ENCODE data around the gene NPAS3. TPM values are rescaled to one million over a fixed set of nuclear protein-coding genes. Genes with fewer than 3 reads are reported as not detected.

Gene NPAS3
- total and polyA plus RNA-seq, 4 donors = 0.07 to 0.09 (median 0.08) TPM; not detected in 1

- no peak for TF ChIP-seq ZBTB33 (IDR thresholded peaks at IDR 0.05)
- TF ChIP-seq RAD21 (IDR thresholded peaks at IDR 0.05) = no peak
Measured at GRCh38 chr14:33009673-33010072, 71.0 kb downstream of the NPAS3 start (continued).

- Histone ChIP-seq H3K9me3 (ENCODE audit: control insufficient read depth in 4 of 4, low read length in 3 of 4) (no peaks in the 10 kb centered on the region), H3K9ac (ENCODE audit: low read depth in 1 of 2, low read length in 2 of 2) (no peak overlapping the region), H3K4me3 (ENCODE audit: low read depth in 1 of 3, low read length in 3 of 3) (no peak overlapping the region), H3K27me3 (ENCODE audit: control insufficient read depth in 4 of 4, insufficient read depth in 4 of 4, low read length in 3 of 4) (no peaks in the 10 kb centered on the region), H3K27ac (ENCODE audit: low read depth in 1 of 2, low read length in 2 of 2) (no peak overlapping the region), H3K36me3 (ENCODE audit: control insufficient read depth in 4 of 4, insufficient read depth in 3 of 4, low read depth in 1 of 4, low read length in 3 of 4) (no peaks in the 10 kb centered on the region), H3K4me1 (ENCODE audit: control insufficient read depth in 4 of 4, insufficient read depth in 4 of 4, low read length in 3 of 4) (no peaks in the 10 kb centered on the region)
- TF ChIP-seq FOXA2 (IDR thresholded peaks at IDR 0.05) (no peak), RAD21 (IDR thresholded peaks at IDR 0.05) (no peak), EGR1 (IDR thresholded peaks at IDR 0.05; ENCODE audit: low read depth in 2 of 2) (no peak), HNF4G (IDR thresholded peaks at IDR 0.05) (no peak), GABPA (IDR thresholded peaks at IDR 0.05 in 1 of 2, conservative IDR thresholded peaks at IDR 0.05 in 1 of 2) (no peak), ATF3 (IDR thresholded peaks at IDR 0.05) (no peak), ZBTB33 (IDR thresholded peaks at IDR 0.05) (no peak), REST (IDR thresholded peaks at IDR 0.05) (no peak), RXRA (IDR thresholded peaks at IDR 0.05) (no peak), TAF1 (conservative IDR thresholded peaks at IDR 0.05) (no peak), YY1 (IDR thresholded peaks at IDR 0.05) (no peak), MAX (IDR thresholded peaks at IDR 0.05) (no peak)
- 91% methylated on average over 3 of the region's 3 CpGs for WGBS
- no peak for DNase-seq (ENCODE audit: low spot score)
Measured at GRCh38 chr14:33010495-33010894, 71.8 kb downstream of the NPAS3 start.

GRCh38 chr14:33014710-33015109, 76.0 kb downstream of the NPAS3 start:
- TF ChIP-seq ATF3 (IDR thresholded peaks at IDR 0.05) = no peak
- TF ChIP-seq NR2F2 (IDR thresholded peaks at IDR 0.05) = no peak
- no peak for TF ChIP-seq RXRA (IDR thresholded peaks at IDR 0.05)
- TF ChIP-seq EGR1 (IDR thresholded peaks at IDR 0.05; ENCODE audit: low read depth in 2 of 2) = no peak
- no peak for TF ChIP-seq MAX (IDR thresholded peaks at IDR 0.05)
- no peak for TF ChIP-seq GABPA (IDR thresholded peaks at IDR 0.05 in 1 of 2, conservative IDR thresholded peaks at IDR 0.05 in 1 of 2)
- H3K4me3 ChIP-seq (ENCODE audit: low read depth in 1 of 3, low read length in 3 of 3) = no peak overlapping the region
- H3K9ac ChIP-seq (ENCODE audit: low read depth in 1 of 2, low read length in 2 of 2) = no peak overlapping the region
- no peaks in the 10 kb centered on the region for H3K4me1 ChIP-seq (ENCODE audit: control insufficient read depth in 4 of 4, insufficient read depth in 4 of 4, low read length in 3 of 4)
- H3K27ac ChIP-seq (ENCODE audit: low read depth in 1 of 2, low read length in 2 of 2) = no peak overlapping the region
- no peaks in the 10 kb centered on the region for H3K36me3 ChIP-seq (ENCODE audit: control insufficient read depth in 4 of 4, insufficient read depth in 3 of 4, low read depth in 1 of 4, low read length in 3 of 4)
- DNase-seq (ENCODE audit: low spot score) = no peak
- no peaks in the 10 kb centered on the region for H3K9me3 ChIP-seq (ENCODE audit: control insufficient read depth in 4 of 4, low read length in 3 of 4)
- WGBS = 88% methylated on average over 4 of the region's 4 CpGs
- no peaks in the 10 kb centered on the region for H3K27me3 ChIP-seq (ENCODE audit: control insufficient read depth in 4 of 4, insufficient read depth in 4 of 4, low read length in 3 of 4)

Data from liver (tissue), 9 donors.